ENCODE data around the gene VPS51.

GRCh38 chr11:65058012-65058411, 38.0 kb upstream of the VPS51 start:
- TF ChIP-seq HDGF (IDR thresholded peaks at IDR 0.05; ENCODE audit: borderline replicate concordance) (no peak), SP1 (IDR thresholded peaks at IDR 0.05) (no peak), BHLHE40 (IDR thresholded peaks at IDR 0.05; ENCODE audit: borderline replicate concordance) (no peak), ZNF384 (IDR thresholded peaks at IDR 0.05) (no peak), TARDBP (IDR thresholded peaks at IDR 0.05) (no peak), SUZ12 (IDR thresholded peaks at IDR 0.05) (no peak), NFRKB (IDR thresholded peaks at IDR 0.05) (no peak), FOXM1 (IDR thresholded peaks at IDR 0.05; ENCODE audit: borderline replicate concordance) (no peak), L3MBTL2 (conservative IDR thresholded peaks at IDR 0.05) (no peak), ELF4 (IDR thresholded peaks at IDR 0.05) (no peak)

Data from HEK293T (cell line).